Measurements from ENCODE around the gene SLC38A11.
A peak's percentile ranks its signal among the peaks of the same experiment; 100 is the strongest.

Gene SLC38A11

DNA sequence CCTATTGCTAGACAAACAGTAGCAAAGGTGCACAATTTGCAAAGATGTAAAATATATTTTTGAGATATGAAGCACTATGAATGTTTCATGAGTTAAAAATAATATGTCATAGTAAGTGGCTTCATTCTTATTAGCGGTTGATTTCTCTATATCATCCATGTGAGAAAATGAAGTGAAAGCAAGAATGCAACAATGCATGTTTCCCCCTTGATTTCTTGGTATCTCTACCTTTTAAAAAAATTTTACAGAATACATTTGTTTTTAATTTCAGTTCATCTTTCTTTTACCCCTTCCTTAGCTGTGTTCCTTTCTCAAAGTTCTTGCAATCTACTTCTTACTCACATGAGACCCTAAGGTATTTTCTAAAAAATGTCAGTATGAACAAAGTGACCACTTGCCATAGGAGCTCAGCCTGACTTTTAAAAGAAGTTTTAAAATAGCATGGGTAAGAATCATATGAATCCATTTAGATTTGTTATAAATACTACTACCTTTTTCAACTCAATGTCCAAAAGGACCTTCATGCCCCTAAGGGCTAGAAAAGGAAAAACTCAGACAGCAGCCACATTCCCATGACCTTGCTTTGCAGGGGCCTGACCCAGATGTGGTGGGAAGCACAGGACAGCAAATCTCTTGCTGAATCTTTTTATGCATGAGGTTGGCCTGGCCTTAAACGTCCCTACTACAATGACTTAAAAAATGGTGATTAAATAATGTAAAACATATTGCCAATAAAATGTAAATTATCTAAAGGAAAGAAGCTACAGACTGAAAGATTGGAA lies 14.8 kb upstream of the SLC38A11 start:
- TF ChIP-seq, protein P1, sequence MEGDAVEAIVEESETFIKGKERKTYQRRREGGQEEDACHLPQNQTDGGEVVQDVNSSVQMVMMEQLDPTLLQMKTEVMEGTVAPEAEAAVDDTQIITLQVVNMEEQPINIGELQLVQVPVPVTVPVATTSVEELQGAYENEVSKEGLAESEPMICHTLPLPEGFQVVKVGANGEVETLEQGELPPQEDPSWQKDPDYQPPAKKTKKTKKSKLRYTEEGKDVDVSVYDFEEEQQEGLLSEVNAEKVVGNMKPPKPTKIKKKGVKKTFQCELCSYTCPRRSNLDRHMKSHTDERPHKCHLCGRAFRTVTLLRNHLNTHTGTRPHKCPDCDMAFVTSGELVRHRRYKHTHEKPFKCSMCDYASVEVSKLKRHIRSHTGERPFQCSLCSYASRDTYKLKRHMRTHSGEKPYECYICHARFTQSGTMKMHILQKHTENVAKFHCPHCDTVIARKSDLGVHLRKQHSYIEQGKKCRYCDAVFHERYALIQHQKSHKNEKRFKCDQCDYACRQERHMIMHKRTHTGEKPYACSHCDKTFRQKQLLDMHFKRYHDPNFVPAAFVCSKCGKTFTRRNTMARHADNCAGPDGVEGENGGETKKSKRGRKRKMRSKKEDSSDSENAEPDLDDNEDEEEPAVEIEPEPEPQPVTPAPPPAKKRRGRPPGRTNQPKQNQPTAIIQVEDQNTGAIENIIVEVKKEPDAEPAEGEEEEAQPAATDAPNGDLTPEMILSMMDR (IDR thresholded peaks at IDR 0.05; ENCODE audit: low read depth, low read length) = no peak
- Histone ChIP-seq H3K27me3 (ENCODE audit: insufficient read depth, low read depth, severe bottlenecking) (no peaks in the 10 kb centered on the region), H3K9me3 (ENCODE audit: severe bottlenecking) (peaks cover 3% of the 10 kb centered on the region), H3K36me3 (no peaks in the 10 kb centered on the region), H3K4me3 (ENCODE audit: low read depth, low read length) (no peak overlapping the region), H3K27ac (no peak overlapping the region)
- no peak for DNase-seq

DNA sequence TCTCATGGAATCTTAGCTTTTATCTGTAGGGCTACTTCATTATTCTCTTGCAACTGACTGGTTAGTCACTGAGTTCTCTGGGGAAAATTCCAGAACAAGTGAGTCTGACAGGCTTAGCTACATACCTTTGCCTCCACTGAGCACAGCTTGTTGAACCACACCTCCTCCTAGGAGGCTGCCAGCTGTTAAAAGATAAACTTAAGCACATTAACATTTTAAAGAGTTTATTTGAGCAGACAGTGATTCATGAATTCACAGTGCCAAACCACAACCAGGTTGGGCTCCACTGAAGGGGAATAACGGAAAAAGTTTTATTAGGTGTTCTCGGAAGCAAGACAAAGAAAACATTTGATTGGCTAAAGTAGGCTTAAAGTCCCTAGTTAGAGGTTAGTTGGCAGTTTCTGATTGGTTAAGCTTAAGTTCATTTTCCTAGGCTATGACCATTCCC lies 12.5 kb upstream of the SLC38A11 start:
- no peaks in the 10 kb centered on the region for H3K27me3 ChIP-seq (ENCODE audit: insufficient read depth, low read depth, severe bottlenecking)
- no peaks in the 10 kb centered on the region for H3K36me3 ChIP-seq
- peaks cover 3% of the 10 kb centered on the region for H3K9me3 ChIP-seq (ENCODE audit: severe bottlenecking)
- H3K4me3 ChIP-seq (ENCODE audit: low read depth, low read length) = no peak overlapping the region
- no peak overlapping the region for H3K27ac ChIP-seq
- DNase-seq = peak; percentile 44
- TF ChIP-seq, protein P1 (IDR thresholded peaks at IDR 0.05; ENCODE audit: low read depth, low read length) = no peak

DNA sequence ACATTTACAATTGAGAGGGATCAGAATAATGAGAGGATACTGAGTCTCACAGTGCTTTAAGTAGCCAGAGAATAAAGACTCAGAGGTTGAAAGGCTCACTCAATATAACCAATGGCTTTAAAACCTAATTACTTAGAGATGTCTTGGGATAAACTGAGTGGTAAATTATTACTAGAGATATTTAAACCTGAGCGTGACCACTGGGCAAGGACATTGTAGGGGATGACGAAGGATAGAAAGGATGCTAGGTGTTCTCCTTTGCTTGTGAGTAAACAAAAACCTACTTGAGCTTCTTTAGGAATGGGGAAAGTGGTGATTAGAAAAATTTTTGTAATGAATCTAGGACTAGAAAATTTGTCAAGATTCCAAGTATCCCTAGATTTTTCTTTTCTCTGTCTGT lies 12.0 kb upstream of the SLC38A11 start:
- Histone ChIP-seq H3K9me3 (ENCODE audit: severe bottlenecking) (peaks cover 3% of the 10 kb centered on the region), H3K4me3 (ENCODE audit: low read depth, low read length) (no peak overlapping the region), H3K27ac (no peak overlapping the region), H3K27me3 (ENCODE audit: insufficient read depth, low read depth, severe bottlenecking) (no peaks in the 10 kb centered on the region), H3K36me3 (no peaks in the 10 kb centered on the region)
- TF ChIP-seq, protein P1 (IDR thresholded peaks at IDR 0.05; ENCODE audit: low read depth, low read length) = no peak
- DNase-seq = no peak

DNA sequence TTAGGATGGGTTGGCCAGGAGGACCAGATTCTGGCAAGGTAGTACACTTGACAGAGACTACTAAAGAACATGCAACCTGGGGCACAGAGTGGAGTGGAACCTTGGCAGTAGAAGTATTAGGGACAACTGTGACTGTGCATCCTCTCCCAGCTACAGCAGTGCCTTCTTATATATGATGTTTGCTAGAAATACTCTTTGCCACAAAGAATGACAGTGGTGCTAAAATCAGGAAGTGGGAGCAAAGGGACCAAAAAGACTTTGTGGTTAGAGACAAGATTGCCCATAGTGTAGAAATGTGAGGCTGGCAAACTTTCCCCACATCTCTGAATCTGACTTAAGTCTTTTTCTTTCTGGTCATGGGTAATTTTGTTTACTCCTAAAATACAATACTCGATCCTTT lies 9.4 kb upstream of the SLC38A11 start:
- Histone ChIP-seq H3K36me3 (no peaks in the 10 kb centered on the region), H3K9me3 (ENCODE audit: severe bottlenecking) (peaks cover 3% of the 10 kb centered on the region), H3K27ac (no peak overlapping the region), H3K4me3 (ENCODE audit: low read depth, low read length) (no peak overlapping the region), H3K27me3 (ENCODE audit: insufficient read depth, low read depth, severe bottlenecking) (no peaks in the 10 kb centered on the region)
- TF ChIP-seq, protein P1 (IDR thresholded peaks at IDR 0.05; ENCODE audit: low read depth, low read length) = no peak
- no peak for DNase-seq

DNA sequence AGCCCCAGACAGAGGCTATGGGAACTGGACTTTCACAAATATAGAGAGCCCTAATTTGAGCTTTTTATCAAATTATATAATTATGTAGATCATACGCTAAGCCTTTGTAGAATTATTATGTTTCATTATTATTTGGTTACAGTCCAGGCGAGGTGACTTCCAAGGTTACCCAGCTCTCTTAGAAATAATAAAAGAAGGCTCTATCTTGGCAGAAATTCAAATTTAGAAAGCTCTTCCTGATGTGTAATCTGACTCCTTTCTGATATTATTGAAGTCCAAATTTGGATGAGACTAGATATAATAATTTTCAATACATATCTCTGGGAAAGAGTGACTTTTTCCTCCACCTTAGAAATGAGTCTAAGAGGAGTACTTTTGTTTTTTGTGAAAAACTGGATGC lies 4.8 kb upstream of the SLC38A11 start:
- Histone ChIP-seq H3K36me3 (no peaks in the 10 kb centered on the region), H3K27ac (no peak overlapping the region), H3K27me3 (ENCODE audit: insufficient read depth, low read depth, severe bottlenecking) (no peaks in the 10 kb centered on the region), H3K4me3 (ENCODE audit: low read depth, low read length) (no peak overlapping the region), H3K9me3 (ENCODE audit: severe bottlenecking) (no peaks in the 10 kb centered on the region)
- TF ChIP-seq, protein P1 (IDR thresholded peaks at IDR 0.05; ENCODE audit: low read depth, low read length) = no peak
- no peak for DNase-seq

DNA sequence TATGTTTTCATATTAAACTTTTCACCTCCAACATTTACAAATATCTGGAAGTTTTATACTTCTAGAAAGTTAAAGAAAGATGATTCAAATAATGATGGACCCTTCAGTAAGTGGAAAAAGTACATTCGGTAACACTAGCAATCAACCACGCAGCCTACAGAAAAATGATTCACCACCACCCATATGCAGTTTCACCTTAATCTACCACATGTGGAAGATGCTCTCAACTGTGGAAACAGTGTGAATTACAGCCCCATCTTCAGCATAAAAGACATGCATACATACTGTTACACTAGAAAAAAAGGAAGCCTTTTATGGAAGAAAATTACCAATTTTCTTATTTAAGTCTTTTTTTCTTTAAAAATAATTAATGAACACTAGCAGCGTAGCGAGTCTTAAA lies 1.1 kb downstream of the SLC38A11 start:
- Histone ChIP-seq H3K4me3 (ENCODE audit: low read depth, low read length) (no peak overlapping the region), H3K27me3 (ENCODE audit: insufficient read depth, low read depth, severe bottlenecking) (no peaks in the 10 kb centered on the region), H3K9me3 (ENCODE audit: severe bottlenecking) (peaks cover 7% of the 10 kb centered on the region), H3K36me3 (no peaks in the 10 kb centered on the region), H3K27ac (no peak overlapping the region)
- no peak for DNase-seq
- TF ChIP-seq, protein P1 (IDR thresholded peaks at IDR 0.05; ENCODE audit: low read depth, low read length) = no peak

All from WERI-Rb-1 (cell line).